Measurements from ENCODE around the gene CFAP221.
A peak's percentile ranks its signal among the peaks of the same experiment; 100 is the strongest.

Gene CFAP221

DNA sequence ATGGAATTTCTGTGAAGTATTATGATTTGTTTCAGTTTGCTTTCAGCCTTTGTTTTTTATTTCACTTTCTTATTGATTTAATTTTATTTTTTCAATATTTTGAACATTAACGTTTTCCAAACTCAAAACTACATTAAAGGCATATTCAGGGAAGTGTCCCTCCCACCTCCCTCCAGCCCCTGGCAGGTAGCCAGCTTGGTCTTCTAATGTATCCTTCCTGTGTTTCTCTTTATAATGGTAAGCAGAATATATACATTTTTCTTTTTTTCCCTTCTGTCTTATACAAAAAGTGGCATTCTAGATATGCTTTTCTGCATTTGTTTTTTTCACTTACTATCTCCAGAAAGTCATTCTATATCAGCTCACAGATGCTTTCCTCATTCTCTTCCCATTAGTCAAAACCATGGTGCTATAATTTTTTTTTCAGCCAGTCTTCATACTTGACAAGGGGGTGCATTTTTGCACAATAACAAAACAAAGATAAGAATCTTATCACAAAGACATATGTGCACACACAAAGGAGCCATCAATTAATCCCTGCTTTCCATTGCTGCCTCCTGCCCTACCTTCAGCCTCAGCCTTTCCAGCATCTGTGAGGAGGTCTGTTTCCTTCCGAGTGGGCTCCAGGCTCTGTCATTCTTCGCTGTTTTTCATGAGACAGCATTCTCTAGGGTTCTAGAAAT, 101.1 kb downstream of the CFAP221 start:
- DNase-seq (ENCODE audit: low spot score), result no peak

- DNase-seq (ENCODE audit: low spot score), result no peak
Measured at GRCh38 chr2:119646149-119646548, 101.9 kb downstream of the CFAP221 start.

DNA sequence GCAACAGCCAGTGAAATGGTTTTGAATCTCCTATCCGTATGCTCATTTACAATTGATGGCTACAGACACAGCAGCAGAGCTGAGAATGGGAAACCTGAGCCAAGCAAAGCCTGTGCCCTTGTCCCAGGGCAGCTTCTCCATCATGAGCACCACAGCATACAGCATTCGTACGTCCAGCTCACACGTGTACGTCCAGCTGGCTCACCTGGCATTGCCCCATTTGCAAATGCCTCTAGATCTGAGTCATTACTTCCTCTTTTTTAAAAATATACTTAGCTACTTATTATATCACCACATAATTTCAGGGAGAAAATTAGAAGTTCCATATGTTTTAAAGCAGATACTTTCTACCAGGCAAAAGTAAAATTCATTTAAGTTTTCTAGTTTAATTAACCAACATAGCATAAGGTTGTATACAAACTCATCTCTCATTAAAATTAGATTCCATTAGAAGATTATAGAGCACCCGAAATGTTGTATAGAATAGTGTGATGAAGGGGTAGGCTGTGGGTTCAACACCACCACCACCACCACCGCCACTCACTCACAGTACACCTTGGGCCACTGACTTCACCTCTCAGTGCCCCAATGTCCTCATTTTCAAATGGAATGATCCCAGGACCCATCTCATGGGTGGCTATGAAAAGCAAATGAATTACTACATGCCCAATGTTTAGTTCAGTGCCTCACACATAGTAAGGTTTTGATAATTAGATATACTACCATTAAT, 103.4 kb downstream of the CFAP221 start:
- no peak for DNase-seq (ENCODE audit: low spot score)

DNA sequence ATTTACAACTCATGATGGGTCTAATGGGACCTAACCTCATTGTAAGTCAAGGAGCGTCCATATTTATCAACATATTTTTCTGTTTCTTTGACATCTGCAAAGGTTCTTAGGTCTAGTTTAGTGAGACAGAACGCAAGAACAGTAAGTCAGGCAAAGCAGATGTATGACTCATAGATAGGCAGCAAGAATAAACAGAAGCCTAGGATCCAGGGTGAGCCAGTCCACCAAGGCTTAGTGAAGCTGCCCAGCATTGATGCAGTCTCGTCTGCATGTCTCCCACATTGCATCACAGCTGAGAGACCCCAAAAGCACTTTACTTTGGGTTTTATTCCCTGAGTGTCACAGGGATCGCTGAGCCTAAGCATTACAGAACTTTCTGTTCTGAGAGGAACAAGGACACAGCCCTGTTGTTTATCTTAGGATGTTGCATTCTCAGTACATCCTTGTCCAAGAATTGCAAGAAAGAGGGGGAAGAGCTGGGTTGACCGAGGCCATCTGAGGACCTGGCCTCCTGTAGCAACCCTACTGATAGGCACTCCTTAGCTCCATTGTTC, 105.2 kb downstream of the CFAP221 start:
- DNase-seq (ENCODE audit: low spot score), result no peak

DNA sequence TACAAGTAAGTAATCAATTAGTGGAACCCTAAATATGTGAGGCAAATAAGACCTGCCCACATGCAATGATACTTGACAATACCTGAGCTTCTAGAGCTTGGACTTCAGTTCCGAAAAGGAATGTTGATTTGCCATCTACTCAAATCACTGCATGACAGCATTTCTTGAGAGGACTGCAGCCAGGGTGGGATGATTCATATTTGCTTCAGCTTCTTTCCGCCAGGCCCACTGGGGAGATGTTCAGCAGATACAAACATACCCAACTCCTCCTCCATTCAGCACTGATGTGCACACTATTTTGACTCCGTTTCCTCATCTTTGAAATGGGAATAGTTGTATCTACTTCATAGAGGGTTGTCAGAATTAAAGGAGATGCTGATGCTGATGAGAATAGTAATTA, 106.0 kb downstream of the CFAP221 start:
- no peak for DNase-seq (ENCODE audit: low spot score)

GRCh38 chr2:119650846-119651370, 106.7 kb downstream of the CFAP221 start:
- DNase-seq (ENCODE audit: low spot score), result no peak

GRCh38 chr2:119657466-119658145, 113.4 kb downstream of the CFAP221 start:
- no peak for DNase-seq (ENCODE audit: low spot score)

DNA sequence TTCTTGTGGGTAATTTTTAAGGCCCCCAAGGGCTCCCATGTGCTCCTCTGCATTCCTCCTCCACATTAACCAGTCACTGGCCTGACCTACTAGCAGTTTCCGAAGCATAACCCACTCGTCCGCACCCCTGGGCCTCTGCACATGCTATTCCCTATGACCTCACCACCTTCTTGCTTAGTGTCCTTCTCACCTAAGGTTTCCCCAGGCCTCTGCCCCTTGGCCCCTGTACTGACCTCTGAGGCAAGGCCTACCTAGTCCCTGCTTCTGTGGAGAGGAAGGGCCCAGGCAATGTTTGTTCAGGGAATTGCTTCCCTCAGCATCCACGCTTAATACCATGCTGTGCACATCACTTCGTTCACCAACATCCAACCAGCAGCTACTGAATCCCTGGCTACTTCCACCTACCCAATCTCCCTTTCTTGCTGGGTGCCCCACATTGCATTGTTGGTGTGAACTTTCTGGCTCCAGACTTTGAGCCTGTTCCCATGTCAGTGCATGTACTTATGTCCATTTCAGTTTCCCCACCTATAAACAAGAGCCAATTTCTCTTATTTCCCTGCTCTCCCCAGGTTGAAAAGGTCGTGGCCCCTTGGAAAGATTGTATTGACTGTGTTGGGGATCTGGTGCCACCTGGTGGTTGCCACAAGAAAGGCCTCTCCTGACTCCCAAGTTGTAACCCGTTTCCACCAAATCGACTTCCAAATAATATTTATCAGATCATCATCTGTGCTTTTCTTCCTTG, 115.5 kb downstream of the CFAP221 start:
- DNase-seq (ENCODE audit: low spot score), result no peak

DNA sequence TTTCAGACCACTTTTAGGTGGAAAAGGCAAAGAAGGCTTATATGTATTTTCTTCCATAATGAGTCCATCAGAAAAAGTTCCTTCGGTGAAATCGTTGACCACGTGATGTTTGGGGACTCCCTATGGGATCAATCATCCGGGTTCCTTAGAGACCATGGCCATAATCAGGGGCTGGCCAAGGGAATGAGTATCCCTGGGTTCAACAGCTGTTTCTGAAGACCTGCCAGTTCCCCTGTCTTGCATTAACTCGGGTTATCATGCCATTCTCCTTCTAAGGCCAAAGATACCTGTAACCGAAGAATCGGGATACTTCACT, 116.1 kb downstream of the CFAP221 start:
- DNase-seq (ENCODE audit: low spot score), result no peak

DNA sequence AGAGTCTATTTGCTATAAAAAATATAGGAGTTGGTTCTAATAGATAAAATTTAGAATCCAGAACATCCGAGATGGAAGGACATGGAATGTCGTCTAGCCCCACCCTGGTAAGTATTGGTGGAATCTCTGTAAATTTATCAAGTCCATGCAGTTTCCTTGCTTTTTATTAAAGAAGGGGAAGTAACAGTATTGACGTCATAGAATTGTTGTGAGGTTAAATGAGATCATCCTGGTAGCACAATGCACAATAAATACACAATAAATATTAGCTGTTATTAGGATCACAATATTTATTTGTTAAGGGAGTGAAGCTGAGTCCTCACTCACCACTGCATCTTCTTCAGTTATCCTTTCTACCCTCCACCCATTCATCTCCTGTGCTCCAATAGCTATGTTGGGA, 118.0 kb downstream of the CFAP221 start:
- no peak for DNase-seq (ENCODE audit: low spot score)

- DNase-seq (ENCODE audit: low spot score), result no peak
Measured at GRCh38 chr2:119668546-119668945, 124.3 kb downstream of the CFAP221 start.

DNA sequence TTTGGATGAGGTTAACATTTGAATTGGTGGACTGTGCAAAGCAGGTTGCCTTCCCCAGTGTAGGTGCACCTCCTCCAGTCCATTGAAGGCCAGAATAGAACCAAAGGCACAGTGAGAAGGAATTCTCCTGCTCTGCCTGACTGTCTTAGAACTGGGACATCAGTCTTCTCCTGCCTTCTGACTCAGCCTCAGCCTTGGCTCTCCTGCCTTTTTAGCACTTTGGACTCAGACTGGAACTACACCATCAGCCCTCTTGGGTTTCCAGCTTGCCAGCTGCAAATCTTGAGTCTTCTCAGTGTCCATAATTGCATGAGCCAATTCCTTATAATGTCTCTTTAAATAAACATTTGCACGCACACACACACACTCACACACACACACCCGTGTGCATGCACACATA, 126.8 kb downstream of the CFAP221 start:
- no peak for DNase-seq (ENCODE audit: low spot score)

DNA sequence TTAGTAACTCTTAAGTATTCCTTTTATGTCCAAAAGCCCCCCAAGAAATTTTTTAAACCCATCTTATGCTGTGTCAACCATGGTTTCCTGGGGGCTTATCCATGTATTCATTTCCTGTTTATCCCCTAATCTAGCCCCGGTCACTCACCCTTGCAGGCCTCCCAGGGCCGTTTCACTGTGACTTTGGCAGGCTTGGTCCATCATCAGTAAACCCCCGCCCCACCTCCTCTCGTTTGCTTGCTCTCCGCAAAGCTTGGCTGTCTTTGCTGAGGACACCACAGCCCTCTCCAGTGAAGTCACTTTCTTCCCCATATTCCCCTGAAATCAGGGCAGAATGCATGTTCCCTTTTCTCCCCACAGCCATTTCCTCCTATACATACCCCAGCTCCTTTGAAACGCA, 127.5 kb downstream of the CFAP221 start:
- no peak for DNase-seq (ENCODE audit: low spot score)

DNA sequence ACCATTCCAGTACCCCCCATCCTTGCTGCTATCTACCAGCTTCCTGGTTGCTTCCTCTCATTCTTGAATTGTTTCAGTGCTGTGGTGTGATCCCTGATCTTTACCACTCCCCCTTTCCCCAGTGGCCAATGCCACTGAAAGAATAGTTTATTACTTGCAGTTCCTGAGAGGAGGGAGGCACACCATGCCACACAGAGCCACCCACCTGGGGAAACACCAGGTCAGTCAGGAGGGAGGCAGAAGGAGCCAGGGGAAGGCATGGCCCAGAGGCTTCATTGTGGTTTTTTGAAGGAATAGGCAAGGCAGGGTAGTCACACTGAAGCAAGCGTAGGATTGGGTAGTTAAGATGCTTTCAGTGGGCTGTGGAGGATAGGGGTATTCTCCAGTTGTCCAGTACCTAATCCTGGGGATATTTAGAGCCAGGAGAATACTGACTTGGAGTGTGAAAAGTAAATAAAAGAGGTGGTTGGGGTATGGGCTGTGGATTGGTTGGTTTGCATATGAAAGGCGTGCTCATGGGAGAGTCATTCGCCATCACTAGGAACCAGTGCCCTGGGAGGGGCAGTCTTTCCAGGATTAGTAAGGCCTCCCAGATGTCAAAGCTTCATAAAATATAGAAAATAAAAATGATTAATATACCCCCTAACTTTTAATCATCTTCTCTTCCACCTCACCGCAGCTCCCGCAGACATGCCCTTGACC, 128.1 kb downstream of the CFAP221 start:
- DNase-seq (ENCODE audit: low spot score), result no peak

DNA sequence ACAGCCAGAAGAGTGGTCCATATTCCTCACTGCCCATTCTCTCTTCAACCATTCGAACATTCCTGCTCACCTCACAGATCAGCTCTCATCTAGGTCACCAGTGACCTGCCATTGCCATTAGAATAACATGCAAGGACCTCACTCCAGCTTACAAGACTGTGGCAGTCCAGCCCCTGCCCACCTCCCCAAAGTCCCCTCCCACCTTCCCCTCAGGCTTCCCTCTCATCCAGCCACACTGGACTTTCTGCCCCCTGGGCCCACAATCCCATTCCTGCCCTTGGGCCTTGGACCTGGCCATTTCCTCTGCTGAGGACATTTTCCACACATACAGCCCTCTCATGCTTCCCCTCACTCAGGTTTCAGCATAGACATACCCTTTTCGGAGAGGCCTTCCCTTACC, 129.5 kb downstream of the CFAP221 start:
- no peak for DNase-seq (ENCODE audit: low spot score)

GRCh38 chr2:119674711-119675500, 130.7 kb downstream of the CFAP221 start:
- no peak for DNase-seq (ENCODE audit: low spot score)

GRCh38 chr2:119678021-119678656, 133.9 kb downstream of the CFAP221 start:
- peak; percentile 67 for DNase-seq (ENCODE audit: low spot score)

GRCh38 chr2:119679526-119679837, 135.2 kb downstream of the CFAP221 start:
- DNase-seq (ENCODE audit: low spot score), result no peak

DNA sequence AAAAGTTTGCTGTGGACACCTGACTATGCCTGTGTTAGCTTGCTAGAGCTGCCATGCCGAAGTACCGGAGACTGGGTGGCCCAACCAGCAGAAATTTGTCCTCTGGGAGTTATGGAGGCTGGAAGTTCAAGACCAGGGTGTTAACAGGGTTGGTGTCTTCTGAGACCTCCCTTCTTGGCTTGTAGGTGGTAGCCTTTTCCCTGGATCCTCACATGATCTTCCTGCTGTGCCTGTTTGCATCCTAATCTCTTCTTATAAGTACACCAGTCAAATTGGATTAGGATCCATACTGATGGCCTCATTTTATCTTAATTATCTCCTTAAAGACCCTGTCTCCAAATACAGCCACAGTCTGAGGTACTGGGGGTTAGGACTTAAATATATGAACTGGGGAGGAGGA, 135.6 kb downstream of the CFAP221 start:
- peak; percentile 8 for DNase-seq (ENCODE audit: low spot score)

DNA sequence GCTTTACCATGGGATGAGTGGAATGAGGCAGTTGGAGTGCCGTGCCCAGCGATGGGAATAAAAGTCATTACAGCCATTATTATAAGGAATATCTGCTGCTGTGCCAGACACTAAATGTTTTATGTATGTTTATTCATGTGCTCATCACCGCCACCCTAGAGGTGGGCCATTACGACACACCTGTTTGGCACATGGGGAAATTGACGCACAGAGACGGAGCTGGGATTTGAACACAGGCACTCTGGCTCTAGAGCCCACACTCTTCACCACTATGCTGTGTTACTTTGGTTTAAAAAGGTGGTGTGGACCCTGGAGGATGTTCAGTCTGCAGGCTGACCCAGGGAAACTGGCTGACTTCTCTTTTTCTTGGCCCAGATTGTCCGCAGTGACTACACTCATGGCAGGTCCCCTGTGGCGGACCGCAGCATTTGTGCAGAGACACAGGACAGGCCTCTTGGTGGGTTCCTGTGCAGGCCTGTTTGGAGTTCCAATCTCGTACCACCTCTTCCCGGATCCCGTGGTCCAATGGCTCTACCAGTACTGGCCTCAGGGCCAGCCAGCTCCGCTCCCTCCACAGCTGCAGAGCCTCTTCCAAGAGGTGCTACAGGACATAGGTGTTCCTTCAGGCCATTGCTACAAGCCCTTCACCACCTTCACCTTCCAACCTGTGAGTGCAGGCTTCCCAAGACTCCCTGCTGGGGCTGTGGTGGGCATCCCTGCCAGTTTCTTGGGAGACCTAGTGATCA, 136.4 kb downstream of the CFAP221 start:
- peak; percentile 53 for DNase-seq (ENCODE audit: low spot score)

Measured in left forelimb (tissue), 1 donor.